Activated CD4-positive, alpha-beta T cell treated with anti-CD3 and anti-CD28 coated beads, Interleukin-2, amount 50 U/mL, for 16 hours (primary cell): ENCODE data around the gene ZSCAN32.

Source experiments
- DNase-seq: peaks from one replicate; pipeline ENCODE4 v3.0.0-alpha.2; 2020

Gene ZSCAN32

DNA sequence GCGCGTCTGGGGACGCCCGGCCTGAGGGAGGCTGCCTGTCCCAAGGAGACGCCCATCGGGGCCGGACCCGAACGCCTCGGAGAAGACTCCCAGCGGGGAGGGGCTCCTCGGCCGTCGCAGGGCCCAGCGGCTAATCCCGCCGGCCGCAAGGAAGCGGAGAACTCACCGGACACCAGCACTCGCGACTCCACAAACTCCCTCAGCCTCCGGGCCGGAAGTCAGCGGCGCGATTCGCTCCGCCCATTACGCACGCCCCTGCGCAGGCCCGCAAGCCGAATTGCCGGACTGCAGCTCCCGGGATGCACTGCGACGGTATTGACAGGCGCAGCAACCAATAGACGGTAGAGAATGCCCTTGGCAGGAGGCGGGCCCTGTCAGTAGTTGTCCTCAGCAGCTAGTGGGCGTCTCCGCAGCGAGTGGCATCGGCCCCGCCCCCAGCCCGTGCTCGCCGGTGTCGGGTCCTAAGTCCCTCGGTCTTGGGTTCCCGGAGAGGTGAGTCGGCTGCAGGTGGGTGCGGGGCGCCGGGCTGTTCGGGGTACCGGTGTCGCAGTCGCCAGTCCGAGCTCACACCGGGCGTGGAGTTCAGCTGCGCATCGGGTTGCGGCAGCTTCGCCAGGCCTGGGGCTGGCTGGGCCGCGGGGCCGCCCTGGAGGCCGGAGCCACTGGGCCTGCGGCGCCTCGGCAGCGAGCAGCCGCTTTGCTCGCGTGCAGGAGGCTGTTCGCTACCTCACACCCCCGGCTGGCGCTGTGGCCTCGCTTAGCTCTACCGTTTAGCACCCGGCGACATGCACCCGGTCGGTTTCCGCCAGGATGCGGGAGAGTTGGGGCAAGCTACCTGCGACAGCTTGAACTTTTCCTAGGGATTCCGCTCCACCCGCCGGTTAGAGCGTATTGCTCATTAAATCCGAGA is at the start of gene ZSCAN32, which contains the start of gene ZNF174:
TSS of gene ZSCAN32 (minus strand) at position 226 of the 910 bp plus-strand sequence. CDS start 3,447 bp downstream, outside the sequence.
TSS of gene ZNF174 (plus strand) at position 437 of the 910 bp plus-strand sequence. CDS start 790 bp downstream, outside the sequence.
- peak; percentile 99 for DNase-seq

DNA sequence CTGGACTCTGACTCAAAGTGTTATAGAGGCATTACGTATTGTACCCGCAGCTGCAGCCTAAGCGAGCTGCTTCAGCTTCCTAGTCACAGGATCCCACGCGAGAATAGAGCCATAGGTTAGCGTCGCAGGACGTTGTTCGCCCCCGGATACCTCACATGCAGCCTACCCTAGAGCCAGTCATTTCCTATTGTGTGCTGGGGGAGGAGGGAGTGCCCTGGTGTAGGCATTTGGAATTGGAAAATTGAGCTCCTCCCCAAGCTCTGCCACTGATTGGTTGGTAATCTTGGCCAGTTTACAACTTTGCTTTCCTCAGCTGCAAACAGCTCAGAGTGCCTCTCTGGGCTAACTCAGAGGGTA is 43.2 kb upstream of the ZSCAN32 start:
- DNase-seq, result peak; percentile 51

DNA sequence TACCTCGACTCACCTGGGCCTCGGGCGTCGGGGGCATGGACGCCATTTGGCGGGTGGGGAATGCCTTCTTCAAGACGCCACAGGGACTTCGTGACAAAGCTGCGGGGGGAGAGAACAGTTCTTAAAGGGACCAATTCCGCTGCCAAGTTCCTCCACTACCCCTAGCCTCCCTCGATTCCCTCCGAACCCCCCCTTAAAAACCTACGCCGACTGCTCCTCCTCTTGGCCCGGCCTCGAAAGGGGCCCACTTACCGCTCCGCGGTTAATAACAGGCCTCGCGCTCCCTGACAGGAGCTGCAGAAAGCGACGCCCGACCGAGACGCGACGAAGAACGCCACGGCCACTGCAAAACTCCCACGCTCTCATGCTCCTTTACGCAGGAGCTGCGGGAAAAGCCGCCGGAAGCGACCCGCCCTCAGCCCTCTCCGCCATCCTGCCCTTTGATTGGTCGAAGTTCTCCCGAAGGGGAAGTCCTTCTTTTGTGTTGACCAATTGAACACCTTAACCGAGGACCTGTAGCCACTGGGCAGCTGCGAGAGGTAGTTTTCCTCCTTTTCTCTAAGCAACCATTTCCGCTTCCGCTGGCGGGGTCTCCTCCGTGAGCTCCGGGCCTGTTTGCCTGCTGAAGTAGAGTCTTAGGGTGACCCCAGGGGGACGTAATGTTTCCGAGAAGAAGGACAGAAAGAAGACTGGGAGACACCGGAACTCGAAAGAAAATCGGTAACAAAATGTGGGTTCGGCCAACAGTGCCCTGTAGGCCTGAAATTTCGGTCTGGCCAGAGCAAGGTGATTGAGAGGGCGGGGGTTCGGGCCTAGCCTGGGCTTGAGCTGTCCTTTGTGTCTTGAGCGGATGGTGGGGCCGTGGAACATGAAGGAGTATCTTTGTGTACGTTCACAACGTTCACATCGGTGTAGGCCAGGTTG is 42.6 kb upstream of the ZSCAN32 start, which contains the start of the genes NAA60 and ZNF597:
TSS of gene NAA60 (plus strand) at position 573 of the 924 bp plus-strand sequence. CDS start 32,548 bp downstream, outside the sequence.
TSS of gene ZNF597 (minus strand) at position 397 of the 924 bp plus-strand sequence. CDS start at position 46, 351 bp downstream.
- peak; percentile 92 for DNase-seq

DNA sequence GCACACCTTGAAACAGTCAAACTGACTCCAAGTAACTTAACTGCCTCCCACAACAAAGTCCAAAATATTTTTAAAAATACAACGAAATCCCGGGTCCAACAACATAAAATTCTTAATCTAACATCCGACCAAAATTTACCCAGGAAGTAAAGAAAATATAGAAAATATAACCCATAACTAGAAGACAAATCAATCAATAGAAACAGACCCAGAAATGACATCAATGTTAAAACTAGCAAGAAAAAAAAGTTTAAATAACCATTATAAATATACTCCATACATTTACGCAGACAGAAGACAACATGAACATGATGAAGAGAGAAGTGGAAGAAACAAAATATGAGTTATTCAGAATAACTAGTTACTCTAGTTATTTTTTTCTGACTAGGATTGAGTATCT is 38.8 kb upstream of the ZSCAN32 start:
- DNase-seq, result no peak

DNA sequence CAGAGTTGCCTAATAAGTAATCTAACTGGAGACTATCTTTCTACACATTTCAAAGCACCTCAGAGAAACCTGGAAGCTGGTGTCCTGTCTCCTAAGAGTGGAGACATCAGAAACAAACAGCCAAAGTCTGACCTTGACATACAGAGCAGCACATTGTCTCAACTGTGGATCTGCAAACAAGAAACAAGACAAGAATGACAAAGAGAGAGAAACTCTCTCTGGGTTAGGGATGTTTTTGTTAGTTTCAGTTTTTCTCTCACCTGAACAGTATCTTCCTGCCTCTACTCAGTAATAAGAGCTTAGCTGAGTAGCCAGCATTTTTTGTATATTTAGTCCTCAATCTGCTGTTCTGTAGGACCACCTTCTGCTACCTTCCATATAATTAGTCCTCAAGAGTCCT is 33.6 kb upstream of the ZSCAN32 start:
- no peak for DNase-seq

DNA sequence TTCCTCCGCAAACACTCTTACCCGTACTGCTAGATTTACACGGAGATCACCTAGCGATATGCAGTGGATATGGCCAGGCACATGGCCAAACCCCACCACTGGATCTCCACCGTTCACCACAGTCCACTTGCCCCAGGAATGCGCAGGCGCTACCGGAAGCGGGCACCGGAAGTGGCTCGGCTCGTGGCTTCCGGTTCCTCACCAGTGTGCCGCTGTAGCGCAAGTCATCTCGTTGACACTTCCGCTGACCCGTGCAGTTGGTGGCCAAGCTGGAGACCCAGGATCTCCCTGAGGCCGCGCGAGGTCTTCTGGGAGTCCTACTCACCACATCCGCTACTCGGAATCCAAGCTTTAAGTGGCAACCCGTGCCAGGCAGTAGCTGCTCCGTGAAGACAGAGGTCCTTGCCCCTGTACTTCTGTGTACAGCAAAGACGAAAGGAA is 31.0 kb upstream of the ZSCAN32 start:
- peak; percentile 53 for DNase-seq

DNA sequence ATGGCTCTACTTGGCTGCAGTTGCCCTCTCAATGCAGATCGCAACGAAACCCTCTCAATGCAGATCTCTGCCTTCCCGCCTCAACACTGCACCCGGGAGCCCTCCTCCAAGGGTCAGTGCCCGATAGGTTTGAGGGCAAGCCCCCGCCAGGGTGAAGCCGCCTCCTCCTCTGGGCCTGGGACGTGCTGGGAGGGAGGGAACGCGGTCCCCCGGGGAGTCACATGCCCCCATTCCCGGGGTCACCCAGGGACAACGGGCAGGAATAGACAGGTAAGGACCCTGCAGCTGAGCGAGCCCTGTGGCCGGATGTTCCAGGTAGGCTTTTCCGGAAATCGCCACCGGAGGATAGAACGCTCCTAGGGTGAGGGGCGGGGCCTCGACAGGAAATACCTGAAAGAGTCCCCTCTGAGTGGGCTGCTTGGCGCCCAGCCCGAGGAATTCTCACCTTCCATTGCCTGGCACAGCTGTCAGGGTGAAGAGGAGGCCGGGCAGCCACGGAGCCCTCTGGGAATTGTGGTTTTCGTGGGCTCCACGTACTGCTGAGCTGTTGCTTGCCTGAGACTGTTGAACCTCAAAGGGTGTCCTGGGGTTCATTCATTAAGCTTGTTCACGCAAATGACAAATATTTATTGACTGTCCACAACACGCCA is 13.1 kb upstream of the ZSCAN32 start:
- DNase-seq, result no peak

DNA sequence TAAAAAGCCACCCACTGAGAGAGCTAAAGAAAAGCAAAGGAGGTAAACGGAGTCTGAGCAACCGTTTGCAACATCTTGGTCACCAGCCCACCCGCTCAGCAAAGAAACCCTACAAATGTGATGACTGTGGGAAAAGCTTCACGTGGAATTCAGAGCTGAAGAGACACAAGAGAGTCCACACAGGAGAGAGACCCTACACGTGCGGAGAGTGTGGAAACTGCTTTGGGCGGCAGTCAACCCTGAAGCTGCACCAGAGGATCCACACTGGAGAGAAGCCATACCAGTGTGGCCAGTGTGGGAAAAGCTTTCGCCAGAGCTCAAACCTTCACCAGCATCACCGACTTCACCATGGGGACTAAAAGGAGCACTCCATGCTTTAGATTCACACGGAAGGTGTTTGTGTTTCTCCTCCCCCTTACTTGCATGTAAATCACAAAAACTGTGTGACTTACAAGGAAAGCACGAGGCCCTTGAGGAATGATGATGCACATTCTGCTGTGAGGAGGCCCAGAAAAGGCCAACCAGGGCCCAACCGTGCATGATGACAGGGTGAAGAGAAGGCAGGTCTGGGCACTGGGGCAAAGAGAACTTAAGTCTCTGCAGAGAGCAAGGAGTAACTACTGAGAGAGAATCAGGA is 7.9 kb upstream of the ZSCAN32 start:
- DNase-seq, result no peak

DNA sequence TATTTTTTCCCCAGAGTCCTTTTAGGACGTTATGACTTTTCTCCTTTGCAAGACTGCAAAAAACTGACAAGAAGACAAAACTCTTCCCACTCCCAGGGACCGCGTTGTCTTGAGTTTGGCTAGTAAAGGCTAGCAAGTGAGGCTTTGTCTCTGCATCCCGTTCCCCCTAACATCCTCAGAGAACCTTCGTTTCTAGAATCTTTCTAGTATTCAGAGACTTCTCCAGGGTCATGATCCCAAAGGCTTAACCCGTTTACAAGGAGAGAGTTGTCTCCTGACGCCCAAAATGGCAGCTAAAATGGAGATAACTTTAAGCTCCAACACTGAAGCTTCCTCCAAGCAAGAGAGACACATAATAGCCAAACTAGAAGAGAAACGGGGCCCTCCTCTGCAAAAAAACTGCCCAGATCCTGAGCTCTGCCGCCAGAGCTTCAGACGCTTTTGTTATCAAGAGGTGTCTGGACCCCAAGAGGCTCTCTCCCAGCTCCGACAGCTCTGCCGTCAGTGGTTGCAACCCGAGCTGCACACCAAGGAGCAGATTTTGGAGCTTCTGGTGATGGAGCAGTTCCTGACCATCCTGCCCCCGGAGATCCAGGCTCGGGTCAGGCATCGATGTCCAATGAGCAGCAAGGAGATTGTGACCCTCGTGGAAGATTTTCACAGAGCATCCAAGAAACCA is 1.1 kb upstream of the ZSCAN32 start:
- DNase-seq, result no peak

DNA sequence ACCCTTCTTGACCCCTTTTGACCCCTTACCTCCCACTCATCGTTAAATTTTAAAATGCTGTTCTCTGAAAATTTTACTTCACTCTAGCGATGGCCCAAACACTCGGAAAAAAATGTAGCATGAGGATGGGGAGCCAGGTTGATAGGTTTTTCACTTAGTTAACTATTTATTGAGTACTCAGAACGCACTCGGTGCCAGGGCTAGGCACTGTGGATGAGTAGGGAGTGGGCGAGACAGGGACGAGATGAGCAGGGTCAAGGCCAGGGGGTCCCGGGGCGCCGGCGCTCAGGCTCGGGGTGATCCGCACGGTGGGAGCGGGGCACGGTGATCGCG is 392 bp downstream of the ZSCAN32 start:
- DNase-seq, result no peak

DNA sequence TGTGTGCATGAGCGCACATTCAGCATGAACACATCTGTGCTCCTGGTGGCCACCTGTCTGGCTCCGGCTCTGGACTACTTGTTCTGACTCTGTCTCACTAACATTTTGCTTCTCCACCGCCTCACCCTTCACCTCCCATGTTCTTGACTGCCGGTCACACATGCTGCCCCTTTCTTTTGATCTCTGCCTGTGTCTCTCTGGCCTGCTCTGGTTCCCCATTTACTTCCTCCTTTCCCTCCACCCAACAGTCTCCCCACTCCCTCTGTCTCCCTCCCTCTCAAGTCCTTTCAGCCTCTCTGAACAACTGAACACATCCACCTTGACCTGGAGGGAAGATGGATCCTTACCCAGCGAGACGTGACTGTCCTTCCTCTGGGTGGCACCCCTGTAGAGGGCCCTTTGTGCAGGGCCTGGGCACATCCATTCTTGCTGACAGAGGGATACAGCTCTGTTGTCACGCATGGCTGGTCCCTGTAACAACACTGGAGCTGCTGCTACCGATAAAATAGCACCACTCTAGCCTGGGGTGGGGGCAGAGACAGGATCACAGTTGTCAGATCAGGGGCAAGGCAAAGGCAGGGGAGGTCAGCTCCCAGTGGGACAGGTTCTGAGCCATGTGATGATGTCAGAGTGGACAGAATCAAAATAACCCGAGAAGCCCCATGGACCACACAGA is 11.0 kb downstream of the ZSCAN32 start:
- DNase-seq, result no peak

DNA sequence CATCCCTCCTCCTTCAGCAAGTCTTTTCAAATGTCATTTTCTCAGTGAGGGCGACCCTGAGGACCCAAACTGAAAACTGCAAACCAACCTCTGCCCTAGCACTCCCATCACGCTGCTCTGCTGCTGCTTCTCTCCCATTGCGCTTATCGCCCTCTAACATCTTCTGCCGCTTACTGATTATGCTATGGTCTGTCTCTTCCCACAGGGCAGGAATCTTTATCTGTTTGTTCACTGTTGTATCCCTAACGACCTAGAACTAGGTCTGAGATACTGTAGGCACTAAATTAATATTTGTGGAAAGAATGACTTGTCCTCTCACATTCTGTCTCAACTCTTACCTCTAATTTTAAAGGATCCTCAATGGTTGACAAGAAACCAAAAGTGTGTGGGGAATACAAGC is 12.5 kb downstream of the ZSCAN32 start:
- DNase-seq, result no peak

DNA sequence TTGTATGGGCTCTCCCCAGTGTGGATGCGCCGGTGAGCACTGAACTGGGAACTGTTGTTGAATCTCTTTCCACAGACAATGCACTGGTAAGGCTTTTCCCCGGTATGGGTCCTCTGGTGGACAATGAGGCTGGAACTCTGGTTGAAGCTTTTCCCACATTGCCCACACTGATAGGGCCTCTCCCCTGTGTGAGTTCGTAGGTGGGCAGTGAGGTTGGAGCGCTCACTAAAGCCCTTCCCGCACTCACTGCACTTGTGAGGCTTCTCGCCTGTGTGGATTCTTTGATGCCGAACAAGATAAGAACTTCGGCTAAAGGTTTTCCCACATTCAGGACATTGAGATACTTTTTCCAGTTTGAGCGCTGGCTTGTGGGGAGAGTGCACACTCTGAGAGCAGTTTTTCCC is 17.8 kb downstream of the ZSCAN32 start:
- DNase-seq, result no peak

DNA sequence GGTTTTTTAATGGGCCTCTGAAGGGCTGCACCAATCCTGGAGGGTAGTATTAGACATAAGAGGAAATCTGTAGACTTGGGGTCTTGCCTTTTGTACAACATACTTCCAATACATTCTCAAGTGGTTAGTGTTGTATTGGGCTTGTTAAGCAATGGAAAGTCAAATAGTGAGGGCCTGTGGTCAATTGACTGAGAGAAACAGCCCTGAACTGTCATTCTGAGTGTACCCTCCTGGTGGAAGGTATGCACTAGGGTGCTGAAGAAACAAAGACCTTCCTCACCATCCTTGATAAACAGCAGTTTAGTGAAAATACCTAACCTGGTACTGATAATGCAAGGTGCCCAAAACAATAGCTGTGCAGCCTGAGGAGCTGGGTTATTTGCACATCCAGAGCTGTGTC is 22.9 kb downstream of the ZSCAN32 start:
- no peak for DNase-seq

DNA sequence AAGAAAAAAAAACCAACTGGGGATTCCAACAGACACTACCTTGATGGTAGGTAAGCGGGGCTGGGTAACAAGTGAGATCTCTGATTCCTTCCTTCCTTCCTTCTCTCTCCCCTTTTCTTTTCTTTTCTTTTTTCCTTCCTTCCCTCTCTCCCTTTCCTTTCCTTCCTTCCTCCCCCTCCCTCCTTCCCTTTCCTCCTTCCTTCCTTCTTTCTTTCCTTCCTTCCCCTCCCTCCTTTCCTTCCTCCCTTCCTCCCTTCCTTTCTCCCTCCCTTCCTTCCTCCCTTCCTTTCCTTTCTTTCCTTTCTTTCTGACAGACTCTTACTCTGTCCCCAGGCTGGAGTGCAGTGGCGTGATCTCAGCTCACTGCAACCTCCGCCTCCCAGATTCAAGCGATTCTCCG is 25.1 kb downstream of the ZSCAN32 start:
- no peak for DNase-seq

DNA sequence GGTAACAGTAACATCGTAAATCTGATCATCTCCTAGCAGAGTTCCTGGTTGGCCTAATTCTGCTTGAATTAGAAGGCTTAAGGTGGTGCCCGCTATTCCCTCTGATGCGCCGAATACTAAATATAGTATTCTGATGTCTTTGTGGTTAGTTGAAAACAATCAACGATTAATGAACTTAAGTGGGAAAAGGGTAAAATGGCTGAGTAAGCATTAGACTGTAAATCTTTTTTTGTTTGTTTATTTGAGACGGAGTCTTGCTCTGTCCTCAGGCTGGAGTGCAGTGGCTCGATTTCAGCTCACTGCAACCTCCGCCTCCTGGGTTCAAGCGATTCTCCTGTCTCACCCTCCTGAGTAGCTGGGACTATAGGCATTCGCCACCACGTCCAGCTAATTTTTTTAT is 31.7 kb downstream of the ZSCAN32 start:
- DNase-seq, result no peak

DNA sequence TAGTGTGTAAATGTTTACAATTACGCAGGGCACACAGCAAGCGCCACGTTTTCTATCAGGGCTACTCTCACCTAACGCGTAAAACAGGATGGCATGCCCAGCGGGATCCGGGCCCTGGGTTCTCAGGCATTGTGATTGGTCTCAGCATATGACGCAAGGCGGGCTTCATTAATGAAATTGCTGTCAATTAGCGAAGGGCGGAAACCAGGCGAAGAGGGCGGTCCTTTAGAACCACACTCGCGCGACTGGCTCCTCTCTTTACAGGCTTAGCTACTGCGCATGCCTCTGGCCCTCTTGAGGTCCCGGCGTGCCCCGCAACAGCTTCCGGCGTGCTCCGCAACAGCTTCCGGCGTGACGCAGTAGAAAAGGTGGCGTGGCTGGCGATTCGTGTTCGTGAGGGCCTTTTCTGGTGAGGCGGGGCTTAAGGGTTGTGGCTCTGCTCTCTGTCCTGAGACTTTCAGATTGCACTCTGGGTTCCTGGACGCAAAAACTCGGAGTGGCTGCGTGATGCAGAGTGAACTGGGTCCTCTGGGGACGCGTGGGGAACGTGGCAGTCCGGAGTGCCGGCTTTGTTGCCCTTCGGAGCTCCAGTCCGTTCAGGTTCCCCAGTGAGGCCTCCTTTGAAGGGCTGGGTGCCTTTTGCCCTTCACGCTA is 35.9 kb downstream of the ZSCAN32 start:
- DNase-seq, result peak; percentile 89

DNA sequence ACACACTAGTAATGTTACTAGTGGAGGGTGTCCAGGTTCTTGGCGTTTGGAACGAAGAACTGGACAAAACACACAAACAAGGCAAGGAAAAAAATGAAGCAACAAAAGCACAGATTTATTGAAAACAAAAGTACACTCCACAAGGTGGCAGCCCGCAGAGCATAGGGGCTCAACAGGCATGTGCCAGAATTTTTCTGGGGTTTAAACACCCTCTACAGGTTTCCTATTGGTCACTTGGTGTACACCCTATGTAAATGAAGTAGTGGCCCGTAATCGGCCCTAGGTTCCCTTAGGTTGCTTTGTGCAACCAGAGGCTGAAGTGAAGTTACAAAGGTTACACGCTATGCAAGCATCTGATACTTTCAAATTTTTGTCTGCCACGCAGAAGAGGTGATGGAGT is 37.0 kb downstream of the ZSCAN32 start:
- DNase-seq, result no peak

DNA sequence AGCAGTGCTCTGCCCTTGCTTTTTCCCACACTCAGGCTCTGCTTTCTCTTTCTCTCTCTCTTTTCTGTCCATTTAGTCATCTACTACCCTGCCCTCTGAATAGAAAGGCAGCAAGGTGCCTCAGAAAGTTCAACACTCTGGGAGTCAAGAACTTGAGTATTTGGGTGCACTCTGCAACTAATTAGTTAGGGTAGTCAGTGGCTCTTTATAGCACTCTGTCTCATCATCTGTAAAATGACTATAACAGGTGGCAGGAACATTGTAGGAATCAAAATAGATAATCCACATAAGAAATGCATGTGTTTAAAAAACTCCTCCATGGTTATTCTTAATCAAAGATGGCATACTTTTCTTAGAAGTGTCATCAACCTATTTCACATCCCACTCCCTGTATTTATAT is 37.9 kb downstream of the ZSCAN32 start:
- DNase-seq, result no peak

DNA sequence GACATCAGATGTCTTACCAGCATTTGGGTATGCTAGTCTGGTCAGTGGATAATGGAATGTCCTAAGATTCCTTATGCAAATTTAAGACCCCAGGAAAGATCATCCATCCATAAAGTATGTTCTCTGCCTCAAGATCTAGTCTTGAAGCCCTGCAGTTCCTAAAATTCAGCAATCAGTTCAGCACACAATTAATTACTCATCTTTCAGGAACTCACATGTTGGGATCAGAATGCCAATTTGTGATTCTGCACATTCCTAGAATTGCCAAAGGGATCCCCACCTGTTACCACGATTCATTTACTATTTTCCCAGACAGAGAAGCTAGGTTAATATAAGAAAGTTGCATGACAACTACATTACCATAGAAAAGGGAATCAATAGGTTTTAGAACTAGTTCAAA is 41.9 kb downstream of the ZSCAN32 start:
- no peak for DNase-seq

DNA sequence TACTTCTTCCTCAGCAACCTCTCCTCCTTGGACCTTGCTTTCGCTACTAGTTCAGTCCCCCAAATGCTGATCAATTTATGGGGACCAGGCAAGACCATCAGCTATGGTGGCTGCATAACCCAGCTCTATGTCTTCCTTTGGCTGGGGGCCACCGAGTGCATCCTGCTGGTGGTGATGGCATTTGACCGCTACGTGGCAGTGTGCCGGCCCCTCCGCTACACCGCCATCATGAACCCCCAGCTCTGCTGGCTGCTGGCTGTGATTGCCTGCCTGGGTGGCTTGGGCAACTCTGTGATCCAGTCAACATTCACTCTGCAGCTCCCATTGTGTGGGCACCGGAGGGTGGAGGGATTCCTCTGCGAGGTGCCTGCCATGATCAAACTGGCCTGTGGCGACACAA is 44.7 kb downstream of the ZSCAN32 start:
- DNase-seq, result no peak
